Gastroesophageal sphincter (tissue), 3 donors: Measurements from ENCODE around the gene KIFC1.

Experiments
- EP300 ChIP-seq: sonication (generic); formaldehyde crosslinking; IDR thresholded peaks from one replicate; pipeline ENCODE4 v1.6.1; 2017; ENCODE audit warnings: antibody characterized with exemption, mild to moderate bottlenecking
- POLR2A ChIP-seq, 2 donors: fragments of 450-650 bp; IDR thresholded peaks; one replicate each; pipeline ENCODE4 v1.6.1; 2017; ENCODE audit warnings: antibody characterized with exemption in 2 of 2, mild to moderate bottlenecking in 2 of 2, moderate library complexity in 1 of 2
- POLR2AphosphoS5 ChIP-seq: sonication (generic); formaldehyde crosslinking; IDR thresholded peaks from one replicate; pipeline ENCODE4 v1.6.1; 2017; ENCODE audit warnings: antibody characterized with exemption
- TF ChIP-seq, protein P1 (sequence below), 4 experiments: fragments of 200-600 bp in 2 of 4; fragments of 450-650 bp in 2 of 4; sonication (generic) in 1 of 4; IDR thresholded peaks; one replicate each; pipeline ENCODE4 v1.5.1; 2017 to 2019; ENCODE audit warnings: antibody characterized with exemption in 4 of 4, mild to moderate bottlenecking in 2 of 4, moderate library complexity in 2 of 4

DNA sequence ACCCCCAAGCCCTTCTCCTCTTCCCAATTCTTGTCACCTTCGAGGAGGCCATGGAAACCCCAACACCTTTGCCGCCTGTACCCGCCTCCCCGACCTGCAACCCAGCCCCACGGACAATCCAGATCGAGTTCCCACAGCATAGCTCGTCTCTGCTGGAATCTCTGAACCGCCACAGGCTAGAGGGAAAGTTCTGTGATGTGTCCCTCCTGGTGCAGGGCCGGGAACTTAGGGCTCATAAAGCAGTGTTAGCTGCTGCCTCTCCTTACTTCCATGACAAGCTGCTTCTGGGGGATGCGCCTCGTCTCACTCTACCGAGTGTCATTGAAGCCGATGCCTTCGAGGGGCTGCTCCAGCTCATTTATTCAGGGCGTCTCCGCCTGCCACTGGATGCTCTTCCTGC is 63.4 kb downstream of the KIFC1 start:
- TF ChIP-seq, protein P1, sequence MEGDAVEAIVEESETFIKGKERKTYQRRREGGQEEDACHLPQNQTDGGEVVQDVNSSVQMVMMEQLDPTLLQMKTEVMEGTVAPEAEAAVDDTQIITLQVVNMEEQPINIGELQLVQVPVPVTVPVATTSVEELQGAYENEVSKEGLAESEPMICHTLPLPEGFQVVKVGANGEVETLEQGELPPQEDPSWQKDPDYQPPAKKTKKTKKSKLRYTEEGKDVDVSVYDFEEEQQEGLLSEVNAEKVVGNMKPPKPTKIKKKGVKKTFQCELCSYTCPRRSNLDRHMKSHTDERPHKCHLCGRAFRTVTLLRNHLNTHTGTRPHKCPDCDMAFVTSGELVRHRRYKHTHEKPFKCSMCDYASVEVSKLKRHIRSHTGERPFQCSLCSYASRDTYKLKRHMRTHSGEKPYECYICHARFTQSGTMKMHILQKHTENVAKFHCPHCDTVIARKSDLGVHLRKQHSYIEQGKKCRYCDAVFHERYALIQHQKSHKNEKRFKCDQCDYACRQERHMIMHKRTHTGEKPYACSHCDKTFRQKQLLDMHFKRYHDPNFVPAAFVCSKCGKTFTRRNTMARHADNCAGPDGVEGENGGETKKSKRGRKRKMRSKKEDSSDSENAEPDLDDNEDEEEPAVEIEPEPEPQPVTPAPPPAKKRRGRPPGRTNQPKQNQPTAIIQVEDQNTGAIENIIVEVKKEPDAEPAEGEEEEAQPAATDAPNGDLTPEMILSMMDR (IDR thresholded peaks at IDR 0.05) = no peak
- TF ChIP-seq POLR2A (IDR thresholded peaks at IDR 0.05) (no peak), EP300 (no peak), POLR2AphosphoS5 (no peak)
